ENCODE data around the gene PKHD1.

DNA sequence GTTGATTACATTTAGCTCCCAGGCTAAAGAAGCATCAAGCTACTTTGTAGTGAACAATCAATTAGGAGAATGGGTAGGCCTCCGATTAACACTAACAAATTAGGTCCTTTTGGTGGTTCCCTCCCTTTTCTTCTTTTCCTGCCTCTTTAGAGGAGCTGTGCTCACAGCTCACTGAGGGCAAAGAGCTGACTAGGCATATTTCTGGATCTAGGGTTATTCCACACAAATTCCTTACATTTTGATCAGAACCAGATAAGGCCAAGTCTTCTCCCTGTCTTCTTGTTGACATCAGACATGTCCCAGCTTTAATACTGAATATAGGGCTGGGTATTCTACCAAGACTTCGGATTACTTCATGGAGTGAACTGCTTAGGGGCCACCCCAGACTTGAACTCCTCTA is 119.1 kb downstream of the PKHD1 start:
- TF ChIP-seq CTCF (IDR thresholded peaks at IDR 0.05) (no peak), POLR2AphosphoS5 (IDR thresholded peaks at IDR 0.05; ENCODE audit: low read depth, low read length) (no peak), RFX5 (IDR thresholded peaks at IDR 0.05; ENCODE audit: low read length) (no peak)

Measured in SK-N-SH (cell line).